Activated CD4-positive, alpha-beta memory T cell treated with anti-CD3 and anti-CD28 coated beads for 36 hours (primary cell): Measurements from ENCODE around the gene POU2F1. TPM values are rescaled to one million over a fixed set of nuclear protein-coding genes. Genes with fewer than 3 reads are reported as not detected.

Experiments
- CTCF ChIA-PET: fragments of 350-600 bp; sonication (Branson Sonifier 250); formaldehyde crosslinking; loops from one replicate; lab custom pipeline; 2021; ENCODE audit warnings: antibody characterized with exemption, inconsistent platforms; lab: Charles Lee
- POLR2A ChIA-PET: fragments of 350-600 bp; sonication (Branson Sonifier 250); formaldehyde crosslinking; loops from one replicate; lab custom pipeline; 2021; ENCODE audit warnings: antibody characterized with exemption; lab: Charles Lee
- DNase-seq: peaks from one replicate; pipeline ENCODE4 v3.0.0-alpha.2; 2020
- H3K27ac Mint-ChIP-seq: one replicate; pipeline ENCODE4 v1.8.0; 2021; ENCODE audit warnings: mixed read lengths
- H3K27me3 Mint-ChIP-seq: one replicate; pipeline ENCODE4 v1.8.0; 2021; ENCODE audit warnings: mixed read lengths
- H3K36me3 Mint-ChIP-seq: one replicate; pipeline ENCODE4 v1.8.0; 2021; ENCODE audit warnings: mixed read lengths
- H3K4me1 Mint-ChIP-seq: one replicate; pipeline ENCODE4 v1.8.0; 2021; ENCODE audit warnings: low read depth, mixed read lengths
- H3K4me3 Mint-ChIP-seq: one replicate; pipeline ENCODE4 v1.8.0; 2021; ENCODE audit warnings: mild to moderate bottlenecking, mixed read lengths
- H3K9me3 Mint-ChIP-seq: one replicate; pipeline ENCODE4 v1.8.0; 2021; ENCODE audit warnings: mixed read lengths
- intact Hi-C: fragments of 100-400 bp; cut with micrococcal nuclease; formaldehyde crosslinking; loops from one replicate; pipeline ENCODE4 v1.15.1; 2023
- total RNA-seq, 2 experiments: library from RNA; stranded (reverse); gene quantifications; one replicate each; pipeline ENCODE4 v1.2.3, GENCODE V29; 2021

Gene POU2F1
- total RNA-seq, 2 experiments from 2014 or later, result 17.7 to 20.1 TPM

- peaks cover 44% of the 10 kb centered on the region for H3K4me1 Mint-ChIP-seq
- DNase-seq, result no peak
- no peaks in the 10 kb centered on the region for H3K36me3 Mint-ChIP-seq
- CTCF ChIA-PET, result no interaction called here
- no peaks in the 10 kb centered on the region for H3K27me3 Mint-ChIP-seq
- POLR2A ChIA-PET, result no interaction called here
- no peak overlapping the region for H3K27ac Mint-ChIP-seq
- no peak overlapping the region for H3K4me3 Mint-ChIP-seq
- intact Hi-C loops, result no loop called here
- no peaks in the 10 kb centered on the region for H3K9me3 Mint-ChIP-seq
Observed at GRCh38 chr1:167252986-167253385, 32.3 kb downstream of the POU2F1 start.

- intact Hi-C loops, result no loop called here
- H3K4me3 Mint-ChIP-seq, result no peak overlapping the region
- CTCF ChIA-PET, result interaction anchor here (0.9 to 1.7 kb wide), 3 partner anchors 10 to 279 kb away, joined by 3 to 6 read pairs (median 3); no protein-coding TSS in a partner anchor
Observed at GRCh38 chr1:167258858-167259257, 38.2 kb downstream of the POU2F1 start.

GRCh38 chr1:167262836-167263235 lies 42.1 kb downstream of the POU2F1 start:
- no peaks in the 10 kb centered on the region for H3K9me3 Mint-ChIP-seq
- POLR2A ChIA-PET, result interaction anchor here (1.4 kb wide), 1 partner anchor 18 kb away, joined by 4 read pairs; no protein-coding TSS in a partner anchor
- H3K27ac Mint-ChIP-seq, result no peak overlapping the region
- H3K36me3 Mint-ChIP-seq, result no peaks in the 10 kb centered on the region
- H3K4me3 Mint-ChIP-seq, result no peak overlapping the region
- H3K27me3 Mint-ChIP-seq, result no peaks in the 10 kb centered on the region
- intact Hi-C loops, result no loop called here
- CTCF ChIA-PET, result interaction anchor here (1.0 to 2.0 kb wide), 5 partner anchors 80 to 278 kb away, joined by 3 to 11 read pairs (median 4); no protein-coding TSS in a partner anchor
- DNase-seq, result no peak
- peaks cover 16% of the 10 kb centered on the region for H3K4me1 Mint-ChIP-seq

More at GRCh38 chr1:167258858-167259257, 38.2 kb downstream of the POU2F1 start:
- no peaks in the 10 kb centered on the region for H3K9me3 Mint-ChIP-seq
- no peak overlapping the region for H3K27ac Mint-ChIP-seq
- DNase-seq, result no peak
- POLR2A ChIA-PET, result no interaction called here
- no peaks in the 10 kb centered on the region for H3K27me3 Mint-ChIP-seq
- H3K36me3 Mint-ChIP-seq, result no peaks in the 10 kb centered on the region
- H3K4me1 Mint-ChIP-seq, result peaks cover 38% of the 10 kb centered on the region

- ChIA-PET POLR2A (interaction anchor here (1.4 kb wide), 1 partner anchor 19 kb away, joined by 4 read pairs; no protein-coding TSS in a partner anchor), CTCF (interaction anchor here (0.9 to 2.0 kb wide), 6 partner anchors 79 to 278 kb away, joined by 3 to 11 read pairs (median 4); no protein-coding TSS in a partner anchor)
- intact Hi-C loops, result no loop called here
Observed at GRCh38 chr1:167263344-167263743, 42.7 kb downstream of the POU2F1 start.

GRCh38 chr1:167263819-167264464 lies 43.3 kb downstream of the POU2F1 start:
- POLR2A ChIA-PET, result interaction anchor here (0.5 to 0.6 kb wide), 2 partner anchors 35 to 289 kb away, joined by 3 read pairs; no protein-coding TSS in a partner anchor
- intact Hi-C loops, result loop anchor here (2.0 kb wide), 1 partner anchor 41 kb away; no protein-coding TSS in a partner anchor
- Mint-ChIP-seq H3K36me3 (no peaks in the 10 kb centered on the region), H3K9me3 (no peaks in the 10 kb centered on the region), H3K4me1 (peaks cover 23% of the 10 kb centered on the region), H3K27me3 (no peaks in the 10 kb centered on the region), H3K27ac (no peak overlapping the region), H3K4me3 (no peak overlapping the region)
- DNase-seq, result no peak
- CTCF ChIA-PET, result interaction anchor here (0.8 to 2.0 kb wide), 3 partner anchors 79 to 270 kb away, joined by 3 to 5 read pairs (median 3); no protein-coding TSS in a partner anchor

More at GRCh38 chr1:167263344-167263743, 42.7 kb downstream of the POU2F1 start:
- H3K27ac Mint-ChIP-seq, result no peak overlapping the region
- H3K27me3 Mint-ChIP-seq, result no peaks in the 10 kb centered on the region
- H3K4me1 Mint-ChIP-seq, result peaks cover 20% of the 10 kb centered on the region
- no peaks in the 10 kb centered on the region for H3K9me3 Mint-ChIP-seq
- no peak overlapping the region for H3K4me3 Mint-ChIP-seq
- no peaks in the 10 kb centered on the region for H3K36me3 Mint-ChIP-seq
- no peak for DNase-seq

GRCh38 chr1:167266965-167267364 lies 46.3 kb downstream of the POU2F1 start:
- intact Hi-C loops, result loop anchor here (5.0 kb wide), 3 partner anchors 75 to 250 kb away; partner anchors contain the start of gene CD247
- ChIA-PET POLR2A (no interaction called here), CTCF (interaction anchor here (0.8 to 3.6 kb wide), 20 partner anchors 9 to 290 kb away, joined by 3 to 62 read pairs (median 8); partner anchors contain the start of gene POU2F1)
- no peaks in the 10 kb centered on the region for H3K9me3 Mint-ChIP-seq
- H3K4me3 Mint-ChIP-seq, result no peak overlapping the region
- no peaks in the 10 kb centered on the region for H3K27me3 Mint-ChIP-seq
- no peaks in the 10 kb centered on the region for H3K36me3 Mint-ChIP-seq
- no peak overlapping the region for H3K27ac Mint-ChIP-seq
- no peak for DNase-seq
- peaks cover 15% of the 10 kb centered on the region for H3K4me1 Mint-ChIP-seq

- CTCF ChIA-PET, result interaction anchor here (0.6 to 3.6 kb wide), 35 partner anchors 7 to 358 kb away, joined by 3 to 62 read pairs (median 4); partner anchors contain the start of genes CD247 and POU2F1
- no peaks in the 10 kb centered on the region for H3K27me3 Mint-ChIP-seq
- H3K27ac Mint-ChIP-seq, result no peak overlapping the region
- POLR2A ChIA-PET, result no interaction called here
- no peak overlapping the region for H3K4me3 Mint-ChIP-seq
- H3K36me3 Mint-ChIP-seq, result no peaks in the 10 kb centered on the region
- DNase-seq, result no peak
- intact Hi-C loops, result loop anchor here (2.0 to 5.0 kb wide), 7 partner anchors 42 to 264 kb away; partner anchors contain the start of gene CD247
- peaks cover 19% of the 10 kb centered on the region for H3K4me1 Mint-ChIP-seq
- H3K9me3 Mint-ChIP-seq, result no peaks in the 10 kb centered on the region
Observed at GRCh38 chr1:167268347-167268787, 47.7 kb downstream of the POU2F1 start.

GRCh38 chr1:167270349-167271092 lies 49.8 kb downstream of the POU2F1 start:
- Mint-ChIP-seq H3K27ac (no peak overlapping the region), H3K27me3 (no peaks in the 10 kb centered on the region), H3K4me3 (no peak overlapping the region), H3K9me3 (no peaks in the 10 kb centered on the region), H3K36me3 (no peaks in the 10 kb centered on the region), H3K4me1 (peaks cover 24% of the 10 kb centered on the region)
- no peak for DNase-seq
- intact Hi-C loops, result no loop called here
- ChIA-PET CTCF (no interaction called here), POLR2A (no interaction called here)

- CTCF ChIA-PET, result no interaction called here
- intact Hi-C loops, result no loop called here
- no peaks in the 10 kb centered on the region for H3K9me3 Mint-ChIP-seq
- H3K4me1 Mint-ChIP-seq, result peaks cover 33% of the 10 kb centered on the region
- POLR2A ChIA-PET, result no interaction called here
- H3K27ac Mint-ChIP-seq, result no peak overlapping the region
- H3K36me3 Mint-ChIP-seq, result no peaks in the 10 kb centered on the region
- H3K4me3 Mint-ChIP-seq, result no peak overlapping the region
- no peak for DNase-seq
- H3K27me3 Mint-ChIP-seq, result no peaks in the 10 kb centered on the region
Observed at GRCh38 chr1:167272369-167272957, 51.8 kb downstream of the POU2F1 start.

GRCh38 chr1:167273027-167273800 lies 52.5 kb downstream of the POU2F1 start:
- no peaks in the 10 kb centered on the region for H3K27me3 Mint-ChIP-seq
- no peak overlapping the region for H3K27ac Mint-ChIP-seq
- intact Hi-C loops, result no loop called here
- H3K36me3 Mint-ChIP-seq, result no peaks in the 10 kb centered on the region
- H3K4me1 Mint-ChIP-seq, result peaks cover 34% of the 10 kb centered on the region
- ChIA-PET CTCF (interaction anchor here (0.8 kb wide), 2 partner anchors 12 to 283 kb away, joined by 3 to 4 read pairs; no protein-coding TSS in a partner anchor), POLR2A (no interaction called here)
- DNase-seq, result no peak
- no peak overlapping the region for H3K4me3 Mint-ChIP-seq
- no peaks in the 10 kb centered on the region for H3K9me3 Mint-ChIP-seq

- CTCF ChIA-PET, result interaction anchor here (0.8 kb wide), 2 partner anchors 11 to 282 kb away, joined by 3 to 4 read pairs; no protein-coding TSS in a partner anchor
- peaks cover 30% of the 10 kb centered on the region for H3K4me1 Mint-ChIP-seq
Observed at GRCh38 chr1:167274061-167274460, 53.4 kb downstream of the POU2F1 start.

More at GRCh38 chr1:167274061-167274460, 53.4 kb downstream of the POU2F1 start:
- Mint-ChIP-seq H3K4me3 (no peak overlapping the region), H3K27ac (no peak overlapping the region), H3K27me3 (no peaks in the 10 kb centered on the region), H3K36me3 (no peaks in the 10 kb centered on the region), H3K9me3 (no peaks in the 10 kb centered on the region)
- no peak for DNase-seq
- intact Hi-C loops, result no loop called here
- POLR2A ChIA-PET, result no interaction called here
